Tibial artery (tissue), 4 donors: ENCODE measurements around the gene RHBDD2.
A peak's percentile ranks its signal among the peaks of the same experiment; 100 is the strongest.
"Not testable (repeated sequence)": the region's sequence is repeated elsewhere in the genome, so short reads cannot be mapped to it uniquely, and the experiment has no call there.

Experiments
- DNase-seq, 2 donors: peaks; one replicate each; pipeline ENCODE4 v3.0.0-alpha.2; 2019
- H3K27ac ChIP-seq, 2 donors: fragments of 200-600 bp; sonication (generic) in 1 of 2; 1 replicate in 1 of 2; 2 replicates in 1 of 2; pipeline ENCODE4 v1.5.1; 2018 to 2019; ENCODE audit warnings: mild to moderate bottlenecking in 1 of 2
- H3K27me3 ChIP-seq, 2 donors: fragments of 200-600 bp; sonication (generic) in 1 of 2; one replicate each; pipeline versions ENCODE4 v1.5.1 to v1.6.0; 2016 to 2019
- H3K36me3 ChIP-seq, 3 donors: fragments of 200-600 bp; sonication (generic) in 2 of 3; one replicate each; pipeline ENCODE4 v1.5.1; 2016 to 2019; ENCODE audit warnings: mild to moderate bottlenecking in 2 of 3
- H3K4me1 ChIP-seq, 4 donors: fragments of 200-600 bp; sonication (generic) in 2 of 4; 1 replicate in 3 of 4; 2 replicates in 1 of 4; pipeline ENCODE4 v1.5.1; 2016 to 2019
- H3K4me3 ChIP-seq, 2 donors: fragments of 200-600 bp; sonication (generic) in 1 of 2; 1 replicate in 1 of 2; 2 replicates in 1 of 2; pipeline ENCODE4 v1.5.1; 2018 to 2019; ENCODE audit warnings: mild to moderate bottlenecking in 2 of 2
- H3K9me3 ChIP-seq, 3 donors: fragments of 200-600 bp; sonication (generic) in 1 of 3; one replicate each; pipeline ENCODE4 v1.5.1; 2016 to 2019
- CTCF ChIP-seq, 2 experiments: fragments of 200-600 bp in 1 of 2; fragments of 450-650 bp in 1 of 2; IDR thresholded peaks; one replicate each; pipeline ENCODE4 v1.5.1; 2017 to 2019; ENCODE audit warnings: antibody characterized with exemption in 2 of 2, mild to moderate bottlenecking in 1 of 2, moderate library complexity in 1 of 2
- intact Hi-C: fragments of 100-400 bp; cut with DNase I; formaldehyde crosslinking; loops from one replicate; pipeline ENCODE4 v1.15.0; 2023; ENCODE audit warnings: low total_unique reads

Gene RHBDD2

GRCh38 chr7:75861636-75862035 lies 17.2 kb upstream of the RHBDD2 start:
- H3K27me3 ChIP-seq: peaks cover 0 to 5% of the 10 kb centered on the region in 2 donors
- intact Hi-C loops: no loop called here
- H3K9me3 ChIP-seq: no peaks in the 10 kb centered on the region
- H3K4me3 ChIP-seq: no peak overlapping the region
- no peaks in the 10 kb centered on the region for H3K36me3 ChIP-seq
- no peak for TF ChIP-seq CTCF (IDR thresholded peaks at IDR 0.05)
- H3K4me1 ChIP-seq: peaks cover 0 to 5% (median 3%) of the 10 kb centered on the region in 4 donors
- DNase-seq: no peak
- peak overlapping the region in 1 of 2 donors; percentile 44 for H3K27ac ChIP-seq

- H3K36me3 ChIP-seq, H3K4me1 ChIP-seq, H3K4me3 ChIP-seq, H3K27ac ChIP-seq, H3K9me3 ChIP-seq, intact Hi-C loops, H3K27me3 ChIP-seq, DNase-seq: not testable (repeated sequence)
Measured at GRCh38 chr7:75864251-75864650, 14.6 kb upstream of the RHBDD2 start.

GRCh38 chr7:75866114-75866488 lies 12.7 kb upstream of the RHBDD2 start:
- intact Hi-C loops: loop anchor here (2.0 kb wide), 1 partner anchor 155 kb away; no protein-coding TSS in a partner anchor
- H3K9me3 ChIP-seq: no peaks in the 10 kb centered on the region
- H3K27ac ChIP-seq: no peak overlapping the region
- DNase-seq: no peak
- H3K4me1 ChIP-seq: peaks cover 0 to 7% (median 5%) of the 10 kb centered on the region in 4 donors
- no peak for TF ChIP-seq CTCF (IDR thresholded peaks at IDR 0.05)
- H3K4me3 ChIP-seq: no peak overlapping the region
- no peaks in the 10 kb centered on the region for H3K36me3 ChIP-seq
- H3K27me3 ChIP-seq: peaks cover 0 to 8% of the 10 kb centered on the region in 2 donors

- TF ChIP-seq CTCF (IDR thresholded peaks at IDR 0.05): peak; percentile 89 to 94
- peaks cover 0 to 7% (median 5%) of the 10 kb centered on the region in 4 donors for H3K4me1 ChIP-seq
- no peak overlapping the region for H3K4me3 ChIP-seq
- H3K27ac ChIP-seq: no peak overlapping the region
- no peaks in the 10 kb centered on the region for H3K9me3 ChIP-seq
- H3K27me3 ChIP-seq: peaks cover 0 to 8% of the 10 kb centered on the region in 2 donors
- H3K36me3 ChIP-seq: no peaks in the 10 kb centered on the region
- intact Hi-C loops: loop anchor here (2.0 kb wide), 1 partner anchor 154 kb away; no protein-coding TSS in a partner anchor
- DNase-seq: peak; percentile 59 to 74
Measured at GRCh38 chr7:75866489-75867389, 12.1 kb upstream of the RHBDD2 start.

- no peaks in the 10 kb centered on the region for H3K9me3 ChIP-seq
- no peak overlapping the region for H3K4me3 ChIP-seq
- H3K27me3 ChIP-seq: peaks cover 0 to 8% of the 10 kb centered on the region in 2 donors
- intact Hi-C loops: loop anchor here (2.0 kb wide), 1 partner anchor 153 kb away; no protein-coding TSS in a partner anchor
- no peak overlapping the region for H3K27ac ChIP-seq
- no peak for TF ChIP-seq CTCF (IDR thresholded peaks at IDR 0.05)
- no peaks in the 10 kb centered on the region for H3K36me3 ChIP-seq
- no peak for DNase-seq
- H3K4me1 ChIP-seq: peaks cover 0 to 9% (median 5%) of the 10 kb centered on the region in 4 donors
Measured at GRCh38 chr7:75867390-75867717, 11.5 kb upstream of the RHBDD2 start.

- TF ChIP-seq CTCF (IDR thresholded peaks at IDR 0.05): no peak
- intact Hi-C loops: no loop called here
- no peak overlapping the region for H3K4me3 ChIP-seq
- DNase-seq: no peak
- peaks cover 0 to 8% of the 10 kb centered on the region in 2 donors for H3K27me3 ChIP-seq
- H3K27ac ChIP-seq: no peak overlapping the region
- H3K36me3 ChIP-seq: no peaks in the 10 kb centered on the region
- no peaks in the 10 kb centered on the region for H3K9me3 ChIP-seq
- peaks cover 0 to 13% (median 5%) of the 10 kb centered on the region in 4 donors for H3K4me1 ChIP-seq
Measured at GRCh38 chr7:75868153-75868552, 10.7 kb upstream of the RHBDD2 start.
